AG04450 (cell line): Measurements from ENCODE around the gene GARIN1A. TPM values are rescaled to one million over a fixed set of nuclear protein-coding genes. Genes with fewer than 3 reads are reported as not detected.
A peak's percentile ranks its signal among the peaks of the same experiment; 100 is the strongest.

Source experiments
- CTCF ChIA-PET: fragments of 300-600, 350-600 bp; formaldehyde crosslinking; extraction: SDS; loops from one replicate; lab custom pipeline; 2022; ENCODE audit warnings: antibody characterized with exemption, inconsistent platforms; lab: Charles Lee
- POLR2A ChIA-PET: fragments of 350-600 bp; formaldehyde crosslinking; extraction: SDS; loops from one replicate; lab custom pipeline; 2021; ENCODE audit warnings: antibody characterized with exemption, inconsistent platforms; lab: Yijun Ruan, JAX
- DNase-seq: peaks from one replicate; pipeline ENCODE4 v3.0.0-alpha.2; 2011; ENCODE audit warnings: low read depth, low spot score
- H3K27ac ChIP-seq: one replicate; pipeline ENCODE4 v1.5.1; 2012; ENCODE audit warnings: low read depth, low read length, control low read depth
- H3K27me3 ChIP-seq: one replicate; pipeline ENCODE4 v1.6.0; 2012; ENCODE audit warnings: low read length; ENCODE audit not compliant: control insufficient read depth, insufficient read depth
- H3K4me3 ChIP-seq: 2 replicates; pipeline ENCODE4 v1.5.1; 2011; ENCODE audit warnings: mild to moderate bottlenecking, low read depth, low read length, control low read depth
- H3K9me3 ChIP-seq: 2 replicates; pipeline ENCODE4 v1.5.1; 2012; ENCODE audit warnings: low read length; ENCODE audit not compliant: control insufficient read depth, insufficient read depth
- CTCF ChIP-seq: IDR thresholded peaks from 2 replicates; pipeline ENCODE4 v1.5.1; 2011; ENCODE audit warnings: low read depth, low read length, control low read depth, inconsistent platforms
- polyA plus RNA-seq: library from polyadenylated mRNA; depleted of rRNA; stranded (reverse); fragments of >200 nt; gene quantifications from 2 replicates; pipeline ENCODE4 v1.2.3, GENCODE V29; 2011

Gene GARIN1A
- polyA plus RNA-seq, 1 experiment, result 0.47 TPM

- Histone ChIP-seq H3K4me3 (no peak overlapping the region), H3K9me3 (no peaks in the 10 kb centered on the region), H3K27ac (no peak overlapping the region), H3K27me3 (no peaks in the 10 kb centered on the region)
- POLR2A ChIA-PET, result no interaction called here
- CTCF ChIA-PET, result no interaction called here
- no peak for DNase-seq
- no peak for TF ChIP-seq CTCF
Measured at GRCh38 chr7:128691227-128691626, 19.1 kb downstream of the GARIN1A start.

GRCh38 chr7:128692623-128693270 is 20.7 kb downstream of the GARIN1A start:
- DNase-seq, result no peak
- CTCF ChIA-PET, result no interaction called here

GRCh38 chr7:128693373-128694015 is 21.4 kb downstream of the GARIN1A start:
- DNase-seq, result no peak
- peaks cover 13% of the 10 kb centered on the region for H3K27me3 ChIP-seq
- ChIA-PET CTCF (no interaction called here), POLR2A (no interaction called here)
- H3K4me3 ChIP-seq, result no peak overlapping the region
- no peak overlapping the region for H3K27ac ChIP-seq
- no peak for TF ChIP-seq CTCF
- H3K9me3 ChIP-seq, result no peaks in the 10 kb centered on the region

More at GRCh38 chr7:128692623-128693270, 20.7 kb downstream of the GARIN1A start:
- Histone ChIP-seq H3K4me3 (no peak overlapping the region), H3K9me3 (no peaks in the 10 kb centered on the region), H3K27ac (no peak overlapping the region), H3K27me3 (peaks cover 9% of the 10 kb centered on the region)
- TF ChIP-seq CTCF, result no peak
- POLR2A ChIA-PET, result no interaction called here

- no peak for DNase-seq
- no peak for TF ChIP-seq CTCF
- CTCF ChIA-PET, result interaction anchor here (0.5 kb wide), 1 partner anchor 84 kb away, joined by 5 read pairs; no protein-coding TSS in a partner anchor
- Histone ChIP-seq H3K9me3 (no peaks in the 10 kb centered on the region), H3K27me3 (peaks cover 17% of the 10 kb centered on the region), H3K27ac (no peak overlapping the region), H3K4me3 (no peak overlapping the region)
- POLR2A ChIA-PET, result no interaction called here
Measured at GRCh38 chr7:128694738-128695137, 22.6 kb downstream of the GARIN1A start.

GRCh38 chr7:128697302-128697905 is 25.3 kb downstream of the GARIN1A start:
- peak overlapping the region; percentile 59 for H3K4me3 ChIP-seq
- ChIA-PET POLR2A (interaction anchor here (1.0 kb wide), 1 partner anchor 42 kb away, joined by 3 read pairs; the partner anchor contains the start of gene CALU), CTCF (interaction anchor here (0.5 to 0.8 kb wide), 2 partner anchors 13 to 16 kb away, joined by 4 to 5 read pairs; no protein-coding TSS in a partner anchor)
- peak; percentile 21 for DNase-seq
- H3K27ac ChIP-seq, result no peak overlapping the region
- TF ChIP-seq CTCF, result peak; percentile 54
- H3K9me3 ChIP-seq, result no peaks in the 10 kb centered on the region
- peaks cover 17% of the 10 kb centered on the region for H3K27me3 ChIP-seq
